ENCODE data around the gene GPANK1.
A peak's percentile ranks its signal among the peaks of the same experiment; 100 is the strongest.

The GPANK1 gene

GRCh38 chr6:31636698-31637596 lies 27.9 kb downstream of the GPANK1 start:
- FAIRE-seq: no peak

DNA sequence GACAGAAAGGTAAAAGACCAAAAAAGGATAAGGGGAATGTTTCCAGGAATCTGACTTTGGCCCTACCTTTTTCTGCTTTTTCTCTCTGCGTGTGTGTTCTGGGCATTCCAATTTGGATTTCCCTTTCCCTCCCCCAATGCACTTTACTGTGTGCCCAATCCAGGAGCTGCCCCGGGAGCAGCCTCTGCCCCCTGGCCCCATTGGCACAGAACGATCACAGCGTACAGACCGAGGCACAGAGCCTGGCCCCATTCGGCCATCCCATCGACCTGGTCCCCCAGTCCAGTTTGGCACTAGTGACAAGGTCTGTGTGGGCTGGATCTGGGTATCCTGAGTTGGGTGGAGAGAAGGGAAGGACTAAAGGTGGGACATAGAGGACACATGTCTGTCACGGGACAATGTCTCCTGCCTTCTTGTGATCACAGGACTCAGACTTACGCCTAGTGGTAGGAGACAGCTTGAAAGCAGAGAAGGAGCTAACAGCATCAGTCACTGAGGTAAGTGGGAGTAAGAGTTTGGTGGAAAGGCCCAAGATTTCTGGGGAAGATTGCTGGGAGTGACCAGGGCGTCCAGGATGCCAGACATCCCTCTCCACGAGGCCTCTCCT lies 29.7 kb downstream of the GPANK1 start:
- no peak for FAIRE-seq

- FAIRE-seq: no peak
Observed at GRCh38 chr6:31634131-31634530, 30.7 kb downstream of the GPANK1 start.

GRCh38 chr6:31633447-31633846 lies 31.4 kb downstream of the GPANK1 start:
- no peak for FAIRE-seq

GRCh38 chr6:31632279-31632946 lies 32.4 kb downstream of the GPANK1 start:
- FAIRE-seq: no peak

DNA sequence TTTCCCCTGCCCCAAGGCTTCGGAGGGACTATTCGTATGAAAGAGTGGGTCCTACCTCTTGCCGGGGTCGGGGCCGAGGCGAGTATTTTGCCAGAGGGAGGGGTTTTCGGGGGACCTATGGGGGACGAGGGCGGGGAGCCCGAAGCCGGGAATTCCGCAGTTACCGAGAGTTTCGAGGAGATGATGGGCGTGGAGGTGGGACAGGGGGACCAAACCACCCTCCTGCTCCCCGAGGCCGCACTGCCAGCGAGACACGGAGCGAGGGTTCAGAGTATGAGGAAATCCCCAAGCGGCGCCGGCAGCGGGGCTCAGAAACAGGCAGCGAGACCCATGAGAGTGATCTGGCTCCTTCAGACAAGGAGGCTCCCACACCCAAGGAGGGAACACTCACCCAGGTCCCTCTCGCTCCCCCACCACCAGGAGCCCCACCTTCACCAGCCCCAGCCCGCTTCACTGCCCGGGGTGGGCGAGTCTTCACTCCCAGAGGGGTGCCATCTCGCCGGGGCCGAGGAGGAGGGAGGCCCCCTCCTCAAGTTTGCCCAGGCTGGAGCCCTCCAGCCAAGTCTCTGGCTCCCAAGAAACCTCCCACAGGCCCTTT lies 33.0 kb downstream of the GPANK1 start:
- FAIRE-seq: no peak

GRCh38 chr6:31631209-31631608 lies 33.6 kb downstream of the GPANK1 start:
- no peak for FAIRE-seq

DNA sequence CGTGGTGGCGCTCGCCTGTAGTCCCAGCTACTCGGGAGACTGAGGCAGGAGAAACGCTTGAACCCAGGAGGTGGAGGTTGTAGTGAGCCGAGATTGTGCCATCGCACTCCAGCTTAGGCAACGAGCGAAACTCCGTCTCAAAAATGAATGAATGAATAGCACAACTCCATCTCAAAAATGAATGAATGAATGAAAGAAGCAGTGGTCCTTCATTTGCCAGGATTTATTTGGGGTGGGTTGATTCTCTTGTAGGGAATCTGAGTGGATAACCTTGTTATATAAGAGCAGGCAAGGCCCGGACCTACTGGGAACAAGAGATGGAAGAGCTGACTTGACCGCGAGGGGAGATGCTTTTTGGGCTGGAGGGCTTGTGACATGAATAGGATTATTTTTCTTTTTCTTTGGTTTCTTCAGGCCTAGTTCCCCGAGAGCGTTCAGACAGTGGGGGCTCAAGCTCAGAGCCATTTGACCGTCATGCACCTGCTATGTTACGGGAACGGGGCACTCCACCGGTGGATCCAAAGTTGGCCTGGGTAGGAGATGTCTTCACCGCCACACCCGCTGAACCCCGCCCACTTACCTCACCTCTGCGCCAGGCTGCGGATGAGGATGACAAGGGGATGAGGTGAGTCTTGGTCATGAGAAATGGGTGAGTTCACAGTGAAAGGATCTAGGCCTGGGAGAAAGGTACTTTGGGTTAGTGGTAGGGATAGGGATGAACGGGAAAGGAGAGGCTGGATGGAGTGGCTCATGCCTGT lies 34.4 kb downstream of the GPANK1 start:
- FAIRE-seq: no peak

GRCh38 chr6:31629014-31629413 lies 35.8 kb downstream of the GPANK1 start:
- FAIRE-seq: no peak

DNA sequence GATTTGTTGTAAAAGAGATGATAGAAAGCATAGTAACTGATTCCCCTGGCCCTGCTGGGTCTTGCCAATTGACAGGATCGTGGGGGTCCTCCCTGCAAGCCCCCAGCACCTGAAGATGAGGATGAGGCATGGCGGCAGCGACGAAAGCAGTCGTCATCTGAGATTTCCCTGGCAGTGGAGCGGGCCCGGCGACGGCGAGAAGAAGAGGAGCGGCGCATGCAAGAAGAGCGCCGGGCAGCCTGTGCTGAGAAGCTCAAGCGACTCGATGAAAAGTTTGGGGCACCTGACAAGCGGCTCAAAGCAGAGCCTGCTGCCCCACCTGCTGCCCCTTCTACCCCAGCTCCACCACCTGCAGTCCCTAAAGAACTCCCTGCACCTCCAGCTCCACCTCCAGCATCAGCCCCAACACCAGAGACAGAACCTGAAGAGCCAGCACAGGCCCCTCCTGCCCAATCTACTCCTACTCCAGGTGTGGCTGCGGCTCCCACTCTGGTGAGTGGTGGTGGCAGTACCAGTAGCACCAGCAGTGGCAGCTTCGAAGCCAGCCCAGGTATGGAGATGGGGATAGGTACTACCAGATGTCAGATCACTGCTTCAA lies 37.0 kb downstream of the GPANK1 start:
- FAIRE-seq: no peak

DNA sequence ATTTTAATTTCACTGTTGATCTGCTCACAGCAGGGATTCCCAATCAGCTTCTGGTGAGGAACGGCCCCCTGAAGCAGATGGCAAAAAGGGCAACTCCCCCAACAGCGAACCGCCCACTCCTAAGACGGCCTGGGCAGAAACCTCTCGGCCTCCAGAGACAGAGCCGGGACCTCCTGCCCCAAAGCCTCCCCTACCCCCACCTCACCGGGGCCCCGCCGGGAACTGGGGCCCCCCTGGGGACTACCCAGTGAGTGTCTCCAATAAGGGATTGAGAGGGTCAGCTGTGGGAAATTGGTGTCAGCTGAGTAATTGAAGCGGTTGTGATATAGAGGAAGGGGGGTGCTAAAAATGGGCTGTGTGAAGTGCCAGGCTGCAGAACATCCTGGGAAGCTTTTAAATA lies 37.8 kb downstream of the GPANK1 start:
- FAIRE-seq: no peak

- FAIRE-seq: no peak
Observed at GRCh38 chr6:31624070-31624469, 40.7 kb downstream of the GPANK1 start.

- FAIRE-seq: no peak
Observed at GRCh38 chr6:31622684-31623091, 42.1 kb downstream of the GPANK1 start.

- no peak for FAIRE-seq
Observed at GRCh38 chr6:31621991-31622390, 42.8 kb downstream of the GPANK1 start.

- no peak for FAIRE-seq
Observed at GRCh38 chr6:31621320-31621939, 43.4 kb downstream of the GPANK1 start.

GRCh38 chr6:31620586-31621319 lies 44.0 kb downstream of the GPANK1 start, which contains the start of gene PRRC2A:
TSS of gene PRRC2A (plus strand) at chr6:31620715. CDS start at chr6:31622790, 2,075 bp downstream.
- no peak for FAIRE-seq

DNA sequence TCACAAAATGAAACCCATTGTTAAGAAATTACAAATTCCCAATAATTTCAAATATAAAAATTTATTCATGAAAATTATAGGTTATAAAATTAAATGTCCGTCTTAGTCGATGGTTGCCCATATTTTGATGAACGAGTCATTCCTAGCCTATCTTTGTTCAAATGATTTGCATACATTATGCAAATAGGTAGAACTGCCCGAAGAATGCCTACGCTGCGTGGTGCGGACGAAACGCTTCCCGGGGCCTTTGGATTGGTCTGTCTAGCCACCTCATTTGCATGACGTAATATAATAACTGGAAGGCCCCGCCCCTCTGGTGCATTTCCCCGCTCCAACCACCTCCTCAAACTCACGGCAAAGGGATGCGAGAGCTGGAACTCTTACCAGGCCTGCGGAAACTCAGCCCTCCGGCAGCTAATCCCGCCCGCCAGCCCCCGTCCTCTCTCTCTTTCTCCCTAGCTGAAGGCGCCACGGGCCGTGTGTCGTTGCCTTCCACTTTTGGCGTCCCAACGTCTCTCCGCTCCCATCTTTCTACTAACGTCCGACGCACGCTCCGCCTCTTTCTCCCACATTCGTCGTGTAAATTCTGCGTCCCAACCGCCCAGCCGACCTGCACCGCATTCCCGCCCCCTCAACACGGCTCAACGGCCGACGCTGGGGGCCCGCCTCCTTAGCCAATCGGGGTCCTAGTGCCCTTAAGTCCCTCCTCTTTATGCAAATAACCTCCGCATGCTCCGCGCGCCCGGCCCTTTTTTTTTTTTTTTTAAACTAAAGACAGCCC lies 44.8 kb downstream of the GPANK1 start:
- FAIRE-seq: peak; percentile 99

- no peak for FAIRE-seq
Observed at GRCh38 chr6:31617010-31617409, 47.8 kb downstream of the GPANK1 start.

DNA sequence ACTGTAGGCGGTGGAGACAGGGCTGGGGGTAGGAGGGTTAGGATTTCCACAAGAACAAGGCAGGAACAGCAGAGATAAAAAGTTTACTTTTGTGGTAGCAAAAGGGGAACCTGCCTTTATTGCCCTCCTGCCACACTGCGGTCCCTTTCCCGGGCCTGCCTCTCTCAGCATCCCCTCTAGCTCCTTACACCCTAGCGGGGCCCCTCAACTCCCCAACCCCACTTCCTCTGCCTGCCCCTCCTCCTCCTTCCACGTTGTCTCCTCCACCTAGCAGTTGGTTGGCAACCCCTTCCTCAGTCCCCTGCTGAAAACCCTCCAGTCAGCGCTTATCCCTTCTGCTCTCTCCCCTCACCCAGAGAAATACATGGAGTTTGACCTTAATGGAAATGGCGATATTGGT lies 49.0 kb downstream of the GPANK1 start:
- no peak for FAIRE-seq
